Measurements from ENCODE around the gene PTPRK.
A peak's percentile ranks its signal among the peaks of the same experiment; 100 is the strongest.

PTPRK gene

GRCh38 chr6:128520436-128521281 lies at the start of gene PTPRK:
TSS of gene PTPRK (minus strand) at chr6:128520599. CDS start at chr6:128520358, 241 bp downstream.
- DNase-seq, result peak; percentile 74

GRCh38 chr6:128567029-128567428 lies 46.6 kb upstream of the PTPRK start:
- DNase-seq, result no peak

DNA sequence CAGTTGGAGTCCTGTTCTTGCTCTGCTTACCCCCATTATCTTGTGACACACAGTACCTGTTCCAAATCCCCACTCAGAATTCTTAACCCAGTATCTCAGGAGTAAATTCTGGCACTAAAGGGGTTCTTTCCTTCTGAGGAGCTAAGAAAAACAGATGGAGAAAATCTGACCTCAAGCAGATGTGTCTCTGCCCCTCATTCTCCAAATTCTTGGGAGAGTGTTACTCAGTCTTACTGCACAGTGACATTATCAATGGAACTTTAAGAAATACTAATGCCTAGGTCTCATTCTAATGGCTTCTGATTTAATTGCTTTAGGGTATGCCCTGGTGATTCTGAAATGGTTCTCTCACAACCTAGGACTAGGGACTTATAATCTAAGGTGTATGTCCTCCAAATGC lies 40.6 kb upstream of the PTPRK start:
- no peak for DNase-seq

DNA sequence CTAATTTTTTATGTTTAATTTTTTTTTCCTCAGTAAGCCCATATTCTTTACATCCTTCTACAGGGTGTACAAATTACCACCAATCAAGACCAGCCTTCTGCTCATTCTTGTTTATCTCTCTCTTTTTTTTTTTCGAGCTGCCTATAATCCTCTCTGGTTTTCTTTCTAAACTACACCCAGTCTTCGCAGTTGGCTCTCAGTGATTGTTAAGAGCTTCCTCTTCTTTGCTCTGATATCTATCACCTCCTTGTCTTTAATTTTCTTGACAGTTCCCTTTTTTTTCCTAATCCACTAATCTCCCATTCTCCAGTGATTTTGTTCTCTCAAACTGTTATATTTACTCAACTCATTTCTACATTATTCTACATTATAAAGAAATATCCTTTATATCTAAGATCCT lies 38.5 kb upstream of the PTPRK start:
- DNase-seq, result no peak

DNA sequence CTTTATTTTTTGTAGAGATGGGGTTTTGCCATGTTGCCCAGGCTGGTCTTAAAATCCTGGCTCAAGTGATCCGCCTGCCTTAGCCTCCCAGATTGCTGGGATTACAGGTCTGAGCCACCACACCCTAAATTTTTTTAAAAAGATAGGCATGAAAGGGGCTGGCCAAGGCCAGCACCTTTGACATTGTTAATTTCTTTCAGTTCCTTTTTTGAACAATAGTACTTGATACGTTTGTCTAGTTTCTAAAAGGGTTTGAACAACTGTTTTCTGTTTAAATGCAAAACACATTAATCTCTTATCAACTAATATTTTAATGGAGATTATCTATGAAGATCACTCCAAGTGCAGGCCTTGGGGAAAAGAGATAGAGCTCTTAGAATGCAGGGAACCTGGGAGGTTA lies 37.6 kb upstream of the PTPRK start:
- DNase-seq, result no peak

DNA sequence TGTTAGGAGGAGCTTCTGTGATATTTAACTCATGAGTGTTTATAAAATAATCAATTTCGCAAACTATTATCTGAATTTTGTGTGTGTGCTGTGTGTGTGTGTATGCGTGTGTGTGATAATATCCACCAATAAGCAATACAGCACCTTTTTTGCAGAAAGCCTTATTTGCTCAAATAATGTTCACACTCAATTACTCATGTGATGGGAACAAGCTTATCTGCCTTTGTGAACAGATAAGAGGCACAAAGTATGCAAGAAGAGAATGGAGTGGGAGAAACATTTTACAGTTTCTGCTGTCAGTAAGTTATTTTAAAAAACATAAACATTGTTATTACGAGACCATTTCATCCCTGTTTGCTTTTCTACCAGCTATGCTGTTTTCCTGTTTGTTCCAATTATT lies 36.7 kb upstream of the PTPRK start:
- DNase-seq, result no peak

DNA sequence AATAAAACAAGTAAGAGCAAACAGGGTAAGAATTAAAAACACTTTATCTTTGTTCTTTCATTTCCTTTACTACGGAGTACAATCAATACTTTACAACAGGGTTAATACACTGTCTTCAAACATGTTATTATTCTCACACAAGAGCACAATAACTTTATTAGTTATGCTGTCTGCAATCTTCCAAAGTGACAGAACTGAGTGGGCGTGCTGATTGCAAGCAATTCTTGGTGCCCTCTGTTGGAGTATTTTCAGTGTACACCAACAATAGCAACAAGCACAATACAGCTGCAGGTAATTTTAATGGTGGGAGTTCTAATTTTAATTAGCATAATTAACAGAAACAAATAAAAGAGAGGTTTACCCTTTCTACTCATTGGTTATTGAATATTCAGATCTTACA lies 33.9 kb upstream of the PTPRK start:
- DNase-seq, result no peak

DNA sequence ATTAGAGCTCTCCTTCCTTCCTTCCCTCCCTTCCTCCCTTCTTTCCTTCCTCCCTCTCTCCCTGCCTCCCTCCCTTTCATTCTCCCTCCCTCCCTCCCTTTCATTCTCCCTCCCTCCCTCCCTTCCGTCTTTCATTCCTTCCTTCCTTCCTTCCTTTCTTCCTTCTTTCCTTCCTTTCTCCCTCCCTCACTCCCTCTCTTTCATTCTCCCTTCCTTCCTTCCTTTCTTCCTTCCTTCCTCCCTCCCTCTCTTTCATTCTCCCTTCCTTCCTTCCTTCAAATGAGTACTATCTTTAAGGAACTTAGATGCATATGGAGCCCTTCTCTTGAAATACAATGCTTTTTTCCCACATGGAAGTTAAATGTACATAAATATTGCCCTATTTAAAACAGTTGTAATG lies 20.9 kb upstream of the PTPRK start:
- no peak for DNase-seq

DNA sequence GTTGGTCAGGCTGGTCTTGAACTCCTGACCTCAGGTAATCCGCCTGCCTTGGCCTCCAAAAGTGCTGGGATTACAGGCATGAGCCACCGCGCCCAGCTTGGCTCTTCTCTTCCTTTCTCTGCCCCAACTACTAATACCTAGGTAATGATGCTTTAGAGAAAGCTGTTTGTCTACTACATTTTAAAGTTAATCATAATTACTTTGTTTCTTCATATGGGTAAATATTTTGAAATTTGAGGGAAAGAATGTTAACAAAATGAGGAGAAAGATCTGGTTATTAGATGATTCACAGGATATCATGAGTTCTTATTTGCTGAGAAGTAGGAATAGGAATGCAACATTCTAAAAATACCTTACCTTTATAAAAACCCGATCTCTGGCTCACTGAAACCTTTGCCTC lies 18.4 kb upstream of the PTPRK start:
- DNase-seq, result no peak

GRCh38 chr6:128532827-128533226 lies 12.4 kb upstream of the PTPRK start:
- no peak for DNase-seq

- no peak for DNase-seq
Observed at GRCh38 chr6:128532136-128532535, 11.7 kb upstream of the PTPRK start.

GRCh38 chr6:128531696-128532095 lies 11.3 kb upstream of the PTPRK start:
- DNase-seq, result no peak

- DNase-seq, result no peak
Observed at GRCh38 chr6:128528241-128528640, 7.8 kb upstream of the PTPRK start.

- no peak for DNase-seq
Observed at GRCh38 chr6:128527375-128527774, 7.0 kb upstream of the PTPRK start.

- no peak for DNase-seq
Observed at GRCh38 chr6:128526152-128526914, 5.9 kb upstream of the PTPRK start.

- no peak for DNase-seq
Observed at GRCh38 chr6:128525406-128525805, 5.0 kb upstream of the PTPRK start.

DNA sequence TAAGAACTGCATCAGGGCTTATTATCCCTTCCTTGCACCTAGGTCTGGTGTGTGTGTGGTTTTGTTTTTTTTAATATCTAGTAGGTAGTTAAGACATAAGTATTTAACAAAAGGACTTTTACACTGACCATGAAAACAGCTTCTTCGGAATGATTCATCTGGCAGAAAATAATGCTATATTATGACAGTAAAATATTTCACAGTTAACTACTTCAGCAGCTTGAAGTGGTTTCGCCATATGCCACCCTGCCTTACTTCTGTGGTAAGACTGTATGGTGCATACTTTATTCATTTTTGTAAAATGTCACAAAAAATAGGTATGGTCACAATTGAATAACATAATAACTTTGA lies 858 bp upstream of the PTPRK start:
- no peak for DNase-seq

GRCh38 chr6:128519931-128520435 lies 416 bp downstream of the PTPRK start:
- DNase-seq, result no peak

- DNase-seq, result peak; percentile 13
Observed at GRCh38 chr6:128519132-128519930, 1.1 kb downstream of the PTPRK start.

DNA sequence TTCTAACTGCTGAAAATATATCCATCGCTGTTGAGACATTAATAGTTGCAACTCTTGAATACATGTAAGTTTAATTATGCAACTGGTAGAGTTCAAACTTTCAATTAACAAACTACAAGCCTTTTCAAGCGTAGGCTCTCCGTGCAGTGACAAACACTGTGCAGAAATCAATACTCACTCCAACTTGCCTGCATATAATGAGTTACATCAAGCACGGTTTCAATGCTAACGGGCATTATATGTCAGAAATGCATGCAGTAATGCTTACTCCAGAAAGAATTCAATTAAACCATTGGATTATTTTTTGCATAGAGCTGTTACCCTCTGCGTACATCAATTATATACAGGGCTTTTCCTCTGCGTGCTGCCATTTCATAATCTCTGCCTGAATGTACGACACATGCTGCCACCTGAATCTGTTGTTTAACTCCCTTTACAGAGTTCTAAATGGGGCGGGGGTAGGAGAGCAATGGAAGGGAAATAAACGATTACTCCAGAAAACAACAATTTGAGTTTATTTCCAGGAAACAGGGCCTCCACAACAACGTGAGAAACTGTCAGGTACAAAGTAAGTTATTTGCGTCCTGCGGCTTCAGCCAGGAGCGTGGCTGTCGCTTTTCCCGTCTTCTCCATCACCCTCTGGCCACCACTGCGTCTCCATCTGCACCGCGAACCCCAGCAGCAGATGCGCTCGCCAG lies 1.8 kb downstream of the PTPRK start:
- DNase-seq, result no peak

GRCh38 chr6:128517124-128517523 lies 3.3 kb downstream of the PTPRK start:
- no peak for DNase-seq

DNA sequence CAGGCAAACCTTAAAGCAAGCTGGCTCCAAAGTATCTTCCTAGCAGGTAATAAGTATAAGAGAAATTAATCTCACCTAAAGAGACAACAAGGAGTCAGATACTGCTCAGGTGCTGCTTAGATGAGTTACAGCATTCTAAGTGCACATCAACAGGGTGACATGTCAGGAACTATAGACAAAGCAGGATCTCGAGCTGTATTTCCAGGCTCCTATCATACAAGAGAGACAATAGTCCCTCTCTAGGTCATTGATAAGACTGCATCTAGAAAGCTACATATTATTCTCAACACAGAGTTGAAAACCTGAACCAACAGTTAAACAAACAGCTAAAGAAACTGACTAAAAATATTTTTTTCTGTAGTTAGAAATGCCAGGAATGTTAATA lies 3.9 kb downstream of the PTPRK start:
- DNase-seq, result no peak
